ENCODE results near the gene CTSS.

CTSS gene

GRCh38 chr1:150765296-150765976 is at the start of gene CTSS:
CTSS (minus strand) TSS chr1:150765778; CDS start chr1:150764763, 1,015 bp downstream.
- peak; percentile 69 for ATAC-seq
- 0 out of 2 replicates have a peak, but pooled peaks have one; percentile 5 for TF ChIP-seq OSR1 (CRISPR knock-in tag; IDR thresholded peaks at IDR 0.05)
- TF ChIP-seq CSDC2 (CRISPR knock-in tag; IDR thresholded peaks at IDR 0.05): no peak
- TF ChIP-seq TCF4 (CRISPR knock-in tag; IDR thresholded peaks at IDR 0.05; ENCODE audit: borderline replicate concordance): peak; percentile 66; the same call in 1 of the 2 replicates

GRCh38 chr1:150813028-150813707 is 47.6 kb upstream of the CTSS start:
- TF ChIP-seq CSDC2 (CRISPR knock-in tag; IDR thresholded peaks at IDR 0.05): no peak
- no peak for TF ChIP-seq ISL1 (CRISPR knock-in tag; IDR thresholded peaks at IDR 0.05)
- no peak for TF ChIP-seq ZNF70 (CRISPR knock-in tag; IDR thresholded peaks at IDR 0.05)
- peak; percentile 98 for ATAC-seq

GRCh38 chr1:150810958-150811659 is 45.5 kb upstream of the CTSS start:
- TF ChIP-seq CREB5 (CRISPR knock-in tag; IDR thresholded peaks at IDR 0.05; ENCODE audit: low read depth): no peak

GRCh38 chr1:150809651-150810050 is 44.1 kb upstream of the CTSS start:
- no peak for ATAC-seq
- TF ChIP-seq GLIS3 (CRISPR knock-in tag; IDR thresholded peaks at IDR 0.05): no peak
- no peak for TF ChIP-seq CSDC2 (CRISPR knock-in tag; IDR thresholded peaks at IDR 0.05)
- no peak for TF ChIP-seq CREB5 (CRISPR knock-in tag; IDR thresholded peaks at IDR 0.05; ENCODE audit: low read depth)
- TF ChIP-seq ZNF70 (CRISPR knock-in tag; IDR thresholded peaks at IDR 0.05): no peak
- no peak for TF ChIP-seq RARB (CRISPR knock-in tag; IDR thresholded peaks at IDR 0.05)
- no peak for TF ChIP-seq ZFP30 (CRISPR knock-in tag; IDR thresholded peaks at IDR 0.05)
- TF ChIP-seq ESRRG (CRISPR knock-in tag; IDR thresholded peaks at IDR 0.05): no peak
- no peak for TF ChIP-seq ZNF8 (CRISPR knock-in tag; IDR thresholded peaks at IDR 0.05)
- no peak for TF ChIP-seq CSRNP3 (CRISPR knock-in tag; IDR thresholded peaks at IDR 0.05)
- TF ChIP-seq OSR1 (CRISPR knock-in tag; IDR thresholded peaks at IDR 0.05): no peak
- no peak for TF ChIP-seq TCF4 (CRISPR knock-in tag; IDR thresholded peaks at IDR 0.05; ENCODE audit: borderline replicate concordance)
- no peak for TF ChIP-seq POU6F1 (CRISPR knock-in tag; IDR thresholded peaks at IDR 0.05; ENCODE audit: borderline replicate concordance, low read depth)
- no peak for TF ChIP-seq TSHZ2 (CRISPR knock-in tag; IDR thresholded peaks at IDR 0.05)
- TF ChIP-seq BACH2 (CRISPR knock-in tag; IDR thresholded peaks at IDR 0.05; ENCODE audit: borderline replicate concordance): no peak
- TF ChIP-seq TOX (CRISPR knock-in tag; IDR thresholded peaks at IDR 0.05; ENCODE audit: borderline replicate concordance): no peak
- no peak for TF ChIP-seq ISL1 (CRISPR knock-in tag; IDR thresholded peaks at IDR 0.05)
- no peak for TF ChIP-seq PPARA (CRISPR knock-in tag; IDR thresholded peaks at IDR 0.05; ENCODE audit: borderline replicate concordance)
- TF ChIP-seq SNAI2 (CRISPR knock-in tag; IDR thresholded peaks at IDR 0.05): no peak
- TF ChIP-seq ZC3H10 (CRISPR knock-in tag; IDR thresholded peaks at IDR 0.05): no peak

More at GRCh38 chr1:150810958-150811659, 45.5 kb upstream of the CTSS start:
- ATAC-seq: no peak

Measured in SK-N-SH treated with all-trans-retinoic acid at 6 μM for 48 hours (cell line).